GM19372 (cell line): ENCODE results near the gene CSMD2.

ENCODE experiments used
- ATAC-seq: cut with Tn5 transposase; IDR thresholded peaks from one replicate; pipeline ENCODE4 v1.9.1; 2021; ENCODE audit warnings: mild to moderate bottlenecking, low read depth, moderate library complexity; ENCODE audit not compliant: unreplicated experiment

CSMD2 gene

DNA sequence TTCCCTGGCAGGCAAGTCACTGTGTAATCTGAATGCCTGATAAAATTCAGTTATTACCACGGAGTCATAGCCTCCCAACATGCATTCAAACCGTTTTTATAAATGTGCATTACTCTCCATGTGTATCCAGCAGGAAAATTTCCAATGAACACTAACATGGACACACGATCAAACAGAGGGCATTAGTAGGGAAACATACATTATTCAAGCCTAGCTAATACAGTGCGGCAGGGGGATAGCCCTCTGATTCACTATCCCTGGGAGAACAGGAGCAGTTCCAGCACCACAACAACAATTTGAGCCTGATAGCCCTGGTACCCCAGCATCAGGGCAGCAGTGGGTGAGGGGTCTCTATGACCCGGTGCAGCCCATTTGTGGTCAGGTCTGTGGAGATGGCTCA is 337.0 kb downstream of the CSMD2 start:
- no peak for ATAC-seq

DNA sequence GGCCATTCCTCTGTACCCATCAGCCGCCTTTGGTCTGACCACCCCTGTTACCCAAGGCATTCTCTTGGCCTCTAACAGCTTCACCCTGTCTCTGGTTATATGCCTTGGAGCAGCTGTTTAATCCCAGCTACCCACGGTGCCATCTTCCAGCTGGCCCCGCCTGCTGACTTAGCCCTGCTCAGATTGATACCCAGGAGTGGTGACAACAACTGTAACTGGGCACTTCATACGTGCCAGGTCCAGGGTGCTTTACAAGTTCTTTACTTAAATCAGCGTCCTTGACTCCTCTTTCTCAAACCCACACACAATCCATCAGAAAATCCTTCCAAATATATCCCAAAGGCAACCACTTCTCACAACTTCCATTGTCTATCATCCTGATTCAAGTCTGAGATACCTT is 338.3 kb downstream of the CSMD2 start:
- ATAC-seq: no peak

- ATAC-seq: no peak
These were observed 338.7 kb downstream of the CSMD2 start for GRCh38 chr1:33826311-33826710.

- ATAC-seq: no peak
These were observed 339.5 kb downstream of the CSMD2 start for GRCh38 chr1:33825506-33825905.

- no peak for ATAC-seq
These were observed 340.1 kb downstream of the CSMD2 start for GRCh38 chr1:33824971-33825370.

GRCh38 chr1:33824321-33824720 is 340.7 kb downstream of the CSMD2 start:
- no peak for ATAC-seq

- ATAC-seq: no peak
These were observed 341.2 kb downstream of the CSMD2 start for GRCh38 chr1:33823830-33824229.

DNA sequence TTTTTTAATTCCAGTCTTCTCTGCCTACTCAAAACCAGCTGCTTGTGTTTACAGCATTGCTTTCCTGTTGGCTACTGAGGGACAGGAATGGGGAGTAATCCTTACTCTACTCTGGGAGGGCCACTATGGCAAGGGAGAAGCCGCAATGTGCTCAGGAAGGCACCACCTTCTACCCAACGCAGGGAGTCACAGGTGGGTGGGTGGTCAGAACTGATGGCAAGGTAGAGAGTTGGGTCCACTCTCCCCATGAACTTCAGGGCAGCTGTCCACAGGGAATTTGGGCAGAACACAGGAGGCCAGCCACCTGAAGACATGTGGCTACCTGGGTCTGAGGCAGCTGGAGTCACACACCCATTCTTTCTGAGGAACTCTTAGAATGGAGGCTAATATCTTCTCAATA is 341.6 kb downstream of the CSMD2 start:
- no peak for ATAC-seq

- no peak for ATAC-seq
These were observed 342.6 kb downstream of the CSMD2 start for GRCh38 chr1:33822396-33822795.

GRCh38 chr1:33821291-33821690 is 343.7 kb downstream of the CSMD2 start:
- ATAC-seq: no peak

DNA sequence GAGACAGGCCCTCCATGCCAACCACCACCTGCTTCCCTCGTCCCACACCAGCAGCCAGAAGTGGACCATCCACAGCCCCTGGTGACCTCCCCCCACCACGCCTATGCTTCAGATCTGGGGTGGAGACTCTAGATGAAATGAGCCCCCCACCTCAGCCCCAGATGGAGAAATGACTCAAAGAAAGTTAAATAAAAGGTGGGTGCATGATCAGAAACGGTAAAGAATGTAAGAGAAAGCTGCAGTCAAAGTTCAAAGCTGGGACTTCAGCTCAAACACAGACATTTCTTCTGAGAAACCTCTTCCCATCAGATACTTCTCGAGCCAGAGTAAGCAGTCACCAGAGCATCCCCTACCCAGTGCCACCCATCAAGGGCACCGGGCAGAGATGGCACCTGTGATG is 344.2 kb downstream of the CSMD2 start:
- no peak for ATAC-seq

GRCh38 chr1:33819913-33820311 is 345.1 kb downstream of the CSMD2 start:
- no peak for ATAC-seq

DNA sequence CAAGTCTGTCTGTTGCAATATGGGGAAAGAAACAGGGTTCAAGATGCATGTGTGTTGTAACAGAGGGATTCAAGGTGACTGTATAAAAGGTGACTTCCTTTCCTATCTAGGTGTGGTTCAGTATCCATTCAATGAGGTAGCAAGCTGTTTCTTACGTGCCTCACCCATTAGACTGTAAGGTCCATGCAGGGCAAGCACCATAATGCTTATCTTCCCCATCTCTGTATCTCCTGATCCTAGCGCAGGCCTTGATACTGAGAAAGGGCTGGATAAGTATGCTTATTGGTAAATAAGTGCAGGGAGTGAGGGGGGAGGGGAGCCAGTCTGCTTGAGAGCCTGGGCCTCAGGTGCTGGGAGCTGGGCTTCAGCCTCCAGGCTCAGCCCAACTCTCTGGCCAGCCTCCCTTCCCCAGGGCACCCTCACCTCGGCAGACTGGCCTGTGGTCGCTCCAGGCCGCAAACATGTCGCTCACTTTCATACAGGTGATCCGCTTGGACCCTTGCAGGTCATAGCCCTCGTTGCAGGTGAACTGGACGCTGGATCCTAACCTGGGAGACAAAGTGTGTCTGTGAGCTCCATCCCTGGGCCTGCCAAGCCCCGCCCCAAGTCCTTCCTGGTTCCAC is 345.6 kb downstream of the CSMD2 start:
- no peak for ATAC-seq

DNA sequence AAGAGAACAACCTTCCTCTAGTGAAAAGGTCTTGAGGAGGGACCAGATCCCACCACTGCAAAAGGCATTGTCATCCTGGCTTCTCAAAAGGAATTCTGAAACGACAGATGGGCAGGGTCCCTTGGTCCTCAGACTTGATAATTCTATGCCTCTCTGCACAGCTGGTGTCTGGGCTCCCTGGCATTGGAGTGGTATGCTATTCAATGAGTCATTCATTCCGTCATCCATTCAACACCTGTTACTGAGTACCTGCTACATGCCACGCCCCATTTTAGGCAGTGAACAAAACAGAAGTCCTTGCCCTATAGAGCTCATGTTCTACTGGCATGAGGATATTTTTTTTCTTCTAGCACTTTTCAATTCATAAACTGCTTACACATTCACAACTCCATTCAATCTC is 347.0 kb downstream of the CSMD2 start:
- no peak for ATAC-seq

DNA sequence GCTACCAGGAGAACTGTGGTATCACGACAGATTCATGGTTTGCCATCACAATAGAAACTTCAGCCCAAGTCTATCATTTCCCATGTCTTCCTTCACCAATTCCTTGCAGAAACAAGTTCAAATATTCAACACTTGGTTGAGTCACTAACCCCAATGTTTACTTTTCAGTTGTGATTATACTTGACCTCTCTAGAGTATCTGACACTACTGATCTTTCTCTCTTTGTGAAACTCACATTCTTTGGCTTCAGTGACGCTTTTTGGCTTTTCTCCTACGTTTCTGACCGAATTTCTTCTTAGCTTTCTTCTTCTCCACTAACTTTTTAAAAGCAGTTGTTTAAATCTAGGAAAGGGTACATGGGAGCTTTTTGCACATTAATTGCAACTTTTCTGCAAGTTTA is 350.0 kb downstream of the CSMD2 start:
- no peak for ATAC-seq

DNA sequence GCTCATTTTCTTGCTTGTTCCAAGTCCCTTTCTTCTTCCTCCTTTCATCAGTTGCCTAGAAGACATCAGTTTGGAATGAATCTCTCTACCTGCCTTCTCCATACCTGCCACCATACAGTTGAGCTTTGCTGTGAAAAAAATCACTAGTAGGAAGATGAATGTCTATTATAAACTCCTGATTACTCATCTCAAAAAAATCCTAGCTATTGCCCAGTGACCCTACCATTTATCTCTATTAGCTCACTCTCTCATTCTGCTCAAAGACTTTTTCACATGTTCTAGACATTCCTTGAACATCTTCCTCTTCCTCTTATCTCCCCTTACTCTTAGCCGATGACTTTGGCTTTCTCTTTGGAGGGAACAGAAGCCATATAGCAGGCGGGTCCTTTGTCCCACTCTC is 350.9 kb downstream of the CSMD2 start:
- no peak for ATAC-seq

DNA sequence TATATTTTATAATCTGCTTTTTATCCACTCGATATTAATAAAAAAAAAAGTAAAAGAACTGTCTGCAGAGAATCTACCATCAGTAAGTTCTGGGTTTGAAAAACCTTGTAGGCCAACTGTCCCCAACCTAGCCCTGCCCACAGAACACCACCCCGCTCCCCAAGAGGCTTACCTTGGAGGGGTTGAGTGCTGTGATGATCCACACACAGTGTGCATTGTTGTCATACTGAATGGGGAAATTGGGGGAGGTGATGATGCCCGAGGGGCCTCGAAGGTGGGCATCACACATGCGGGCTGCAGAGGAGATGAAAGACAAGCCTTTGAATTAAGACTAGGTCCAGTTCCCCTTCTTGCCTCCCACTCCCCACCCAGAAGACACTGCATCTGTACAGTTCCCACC is 354.5 kb downstream of the CSMD2 start:
- ATAC-seq: no peak

- ATAC-seq: no peak
These were observed 359.0 kb downstream of the CSMD2 start for GRCh38 chr1:33805988-33806387.

GRCh38 chr1:33802268-33802667 is 362.8 kb downstream of the CSMD2 start:
- ATAC-seq: no peak

DNA sequence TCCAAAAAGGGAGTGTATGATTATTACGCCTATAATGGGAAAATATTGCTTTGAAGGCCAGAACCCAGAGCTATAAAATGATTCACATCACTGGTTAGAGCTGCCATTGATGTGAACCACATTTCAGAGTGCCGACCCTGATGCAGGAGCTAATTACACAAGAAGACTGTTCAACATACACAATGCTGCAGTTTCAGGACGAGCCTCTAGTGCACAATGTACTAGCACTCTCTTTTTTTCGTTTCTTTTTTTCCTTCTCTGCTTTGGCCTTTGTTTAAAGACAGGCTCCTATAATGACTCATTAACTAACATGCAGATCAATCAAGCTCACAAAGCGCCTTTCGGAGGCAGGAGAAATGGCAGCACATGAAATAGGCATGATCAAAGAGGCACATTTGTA is 367.2 kb downstream of the CSMD2 start:
- no peak for ATAC-seq

- no peak for ATAC-seq
These were observed 372.4 kb downstream of the CSMD2 start for GRCh38 chr1:33792651-33793050.

GRCh38 chr1:33792216-33792615 is 372.8 kb downstream of the CSMD2 start:
- no peak for ATAC-seq

DNA sequence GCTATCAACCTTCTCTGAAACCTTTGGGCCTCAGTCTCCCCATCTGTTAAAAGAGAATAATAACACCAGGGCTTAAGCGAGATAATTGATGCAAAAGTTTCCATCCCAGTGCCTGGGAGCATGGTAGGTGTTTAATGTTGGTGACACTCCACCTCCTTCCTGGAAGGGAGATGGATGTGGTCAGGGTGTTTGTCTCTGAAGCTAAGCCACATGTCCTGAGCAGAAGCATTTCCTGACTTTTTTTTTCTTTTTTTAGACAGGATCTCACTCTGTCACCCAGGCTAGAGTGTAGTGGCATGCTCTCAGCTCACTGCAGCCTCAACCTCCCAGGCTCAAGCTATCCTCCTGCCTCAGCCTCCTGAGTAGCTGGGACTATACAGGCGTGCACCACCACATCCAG is 373.8 kb downstream of the CSMD2 start:
- no peak for ATAC-seq
